ENCODE data around the gene CDKN2D.

Gene CDKN2D

DNA sequence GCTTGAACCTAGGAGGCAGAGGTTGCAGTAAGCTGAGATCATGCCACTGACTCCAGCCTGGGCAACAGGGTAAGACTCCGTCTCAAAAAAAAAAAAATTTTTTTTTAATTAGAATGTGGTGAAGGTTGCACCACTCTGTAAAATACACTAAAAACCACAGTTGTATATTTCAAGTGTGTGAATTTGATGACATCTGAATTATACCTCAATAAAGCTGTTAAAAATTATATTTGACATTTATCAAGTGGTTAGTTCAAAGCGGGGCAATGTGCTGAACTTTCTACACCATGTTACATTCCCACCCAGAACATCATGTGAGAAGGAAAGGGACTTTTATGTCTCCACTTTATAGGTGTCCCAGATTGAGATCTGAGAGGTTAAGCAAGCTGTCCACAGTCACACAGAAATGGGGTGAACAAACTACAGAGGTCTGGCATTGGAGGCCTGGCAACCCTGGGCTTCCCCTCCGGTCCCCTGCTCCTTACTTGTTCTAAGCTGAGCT lies 45.6 kb downstream of the CDKN2D start:
- in situ Hi-C loops (cut with MboI; ENCODE audit: low sequenced_read_pairs), result no loop called here

DNA sequence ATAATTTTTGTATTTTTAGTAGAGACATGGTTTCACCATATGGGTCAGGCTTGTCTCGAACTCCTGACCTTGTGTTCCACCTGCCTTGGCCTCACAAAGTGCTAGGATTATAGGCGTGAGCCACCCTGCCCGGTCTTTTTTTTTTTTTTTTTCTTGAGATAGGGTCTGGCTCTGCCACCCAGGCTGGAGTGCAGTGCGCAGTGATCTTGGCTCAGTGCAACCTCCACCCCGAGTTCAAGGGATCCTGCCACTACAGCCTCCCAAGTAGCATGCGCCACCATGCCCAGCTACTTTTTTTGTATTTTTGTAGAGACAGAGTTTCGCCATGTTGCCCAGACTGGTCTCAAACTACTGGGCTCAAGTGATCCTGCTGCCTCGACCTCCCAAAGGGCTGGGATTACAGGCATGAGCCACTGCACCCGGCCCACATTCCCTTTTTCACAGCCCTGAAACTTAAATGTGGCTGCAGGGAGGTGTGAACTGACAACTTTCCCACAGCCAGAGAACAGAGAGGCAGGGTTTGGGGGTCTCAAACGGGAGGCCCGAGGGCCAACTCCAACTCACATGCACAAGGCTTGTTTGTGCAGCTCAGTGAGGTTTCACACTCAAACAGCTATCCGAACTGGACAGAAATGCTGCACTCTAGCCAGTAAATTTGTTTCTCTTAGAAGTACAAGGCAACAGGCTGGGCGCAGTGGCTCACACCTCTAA lies 47.2 kb downstream of the CDKN2D start:
- in situ Hi-C loops (cut with MboI; ENCODE audit: low sequenced_read_pairs), result no loop called here

DNA sequence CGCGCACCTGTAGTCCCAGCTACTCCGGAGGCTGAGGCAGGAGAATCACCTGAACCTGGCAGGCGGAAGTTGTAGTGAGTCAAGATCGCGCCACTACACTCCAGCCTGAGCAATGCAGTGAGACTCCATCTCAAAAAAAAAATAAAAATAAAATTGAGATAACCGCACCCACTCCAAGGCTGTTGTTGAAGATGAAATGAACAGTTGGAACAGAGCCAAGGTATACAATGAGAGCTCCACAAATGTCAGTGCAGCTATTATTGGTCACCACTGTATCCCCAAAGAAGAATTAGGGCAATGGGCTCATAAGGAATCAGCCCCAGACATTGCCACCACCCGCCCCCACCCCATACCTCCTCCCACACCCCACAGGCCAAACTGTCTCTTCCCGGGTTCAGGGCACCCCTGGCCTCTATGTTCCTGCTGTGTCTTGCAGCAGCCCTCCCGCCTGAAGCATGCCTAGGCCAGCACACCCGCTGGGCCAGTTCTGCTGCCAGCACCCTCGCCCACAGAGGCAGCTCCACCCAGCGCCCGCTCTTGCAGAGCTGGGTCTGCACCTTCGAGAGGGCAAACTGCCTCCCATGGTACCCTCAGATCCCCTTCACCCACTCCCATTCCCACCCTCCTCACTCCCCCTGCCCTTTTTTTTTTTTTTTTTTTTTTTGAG lies 48.0 kb downstream of the CDKN2D start:
- in situ Hi-C loops (cut with MboI; ENCODE audit: low sequenced_read_pairs), result no loop called here

DNA sequence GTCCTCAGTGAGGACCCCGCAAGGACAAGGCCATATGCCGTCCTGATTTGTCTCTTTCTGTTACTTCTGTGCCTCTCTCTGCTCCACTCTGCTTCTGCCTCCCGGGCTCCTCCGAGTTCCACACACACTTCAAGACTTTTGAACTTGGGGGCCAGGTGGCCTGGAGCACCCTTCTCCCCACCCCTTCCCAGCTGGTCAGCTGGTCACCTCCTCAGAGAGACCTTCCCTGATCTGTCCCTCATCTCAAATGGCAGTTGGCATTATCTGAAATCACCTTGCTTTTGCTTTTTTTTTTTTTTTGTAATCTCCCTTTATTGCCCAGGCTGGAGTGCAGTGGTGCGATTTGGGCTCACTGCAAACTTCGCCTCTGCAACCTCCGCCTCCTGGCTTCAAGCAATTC lies 49.4 kb downstream of the CDKN2D start:
- in situ Hi-C loops (cut with MboI; ENCODE audit: low sequenced_read_pairs), result no loop called here

- in situ Hi-C loops (cut with MboI; ENCODE audit: low sequenced_read_pairs), result no loop called here
Observed at GRCh38 chr19:10518444-10519361, 50.1 kb downstream of the CDKN2D start.

GRCh38 chr19:10517760-10518443 lies 50.9 kb downstream of the CDKN2D start:
- in situ Hi-C loops (cut with MboI; ENCODE audit: low sequenced_read_pairs), result no loop called here

- in situ Hi-C loops (cut with MboI; ENCODE audit: low sequenced_read_pairs), result no loop called here
Observed at GRCh38 chr19:10517361-10517759, 51.4 kb downstream of the CDKN2D start, which contains the start of gene S1PR5. TSS of gene S1PR5 (minus strand) at chr19:10517447. CDS start at chr19:10515011, 2,436 bp downstream.

DNA sequence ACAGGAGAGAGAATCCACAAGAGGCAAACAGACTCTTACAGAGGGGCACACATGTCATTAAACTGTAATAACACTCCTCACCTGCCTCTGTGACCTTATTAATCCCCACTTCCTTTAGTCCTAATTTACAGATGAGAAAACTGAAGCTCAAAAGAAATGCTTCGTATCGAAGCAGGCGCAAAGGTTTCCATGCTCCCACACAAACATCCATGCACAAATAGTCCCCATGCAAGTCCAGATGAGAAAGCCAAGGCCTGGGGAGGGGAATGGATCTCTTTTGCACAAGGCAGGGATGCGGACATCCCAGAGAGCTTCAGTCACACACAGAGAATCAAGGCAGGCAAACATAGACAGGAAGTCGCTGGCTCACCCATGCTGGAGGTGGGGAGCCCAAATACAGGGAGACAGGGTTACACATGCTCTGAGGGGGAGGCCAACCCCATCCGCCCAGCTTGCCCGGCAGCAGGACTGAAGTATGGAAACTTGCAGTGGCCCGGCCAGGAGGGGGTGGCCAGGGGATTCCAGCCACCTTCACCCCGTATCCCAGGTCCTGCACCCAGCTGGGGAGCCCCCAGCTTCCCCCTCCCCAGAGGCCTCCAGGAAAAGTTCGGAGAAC lies 52.0 kb downstream of the CDKN2D start:
- in situ Hi-C loops (cut with MboI; ENCODE audit: low sequenced_read_pairs), result no loop called here
